Measurements from ENCODE around the gene SMIM14. TPM values are rescaled to one million over a fixed set of nuclear protein-coding genes. Genes with fewer than 3 reads are reported as not detected.
"Not testable (repeated sequence)": the region's sequence is repeated elsewhere in the genome, so short reads cannot be mapped to it uniquely, and the experiment has no call there.

SMIM14 gene
- total RNA-seq, 1 donor from 2014 or later: 32.1 TPM

GRCh38 chr4:39660045-39660444, 21.4 kb upstream of the SMIM14 start:
- H3K36me3 Mint-ChIP-seq: no peaks in the 10 kb centered on the region
- no peaks in the 10 kb centered on the region for H3K9me3 Mint-ChIP-seq
- TF ChIP-seq CTCF (conservative IDR thresholded peaks at IDR 0.05): no peak
- no peak overlapping the region for H3K27ac Mint-ChIP-seq
- no peak overlapping the region for H3K4me3 Mint-ChIP-seq
- H3K27me3 Mint-ChIP-seq: no peaks in the 10 kb centered on the region
- peaks cover 5% of the 10 kb centered on the region for H3K4me1 Mint-ChIP-seq (ENCODE audit: unreplicated experiment)
- DNase-seq (ENCODE audit: extremely low spot score, unreplicated experiment): no peak

GRCh38 chr4:39658756-39659155, 20.1 kb upstream of the SMIM14 start:
- no peaks in the 10 kb centered on the region for H3K27me3 Mint-ChIP-seq
- DNase-seq (ENCODE audit: extremely low spot score, unreplicated experiment): no peak
- no peaks in the 10 kb centered on the region for H3K9me3 Mint-ChIP-seq
- H3K4me1 Mint-ChIP-seq (ENCODE audit: unreplicated experiment): no peaks in the 10 kb centered on the region
- H3K4me3 Mint-ChIP-seq: no peak overlapping the region
- no peak for TF ChIP-seq CTCF (conservative IDR thresholded peaks at IDR 0.05)
- no peak overlapping the region for H3K27ac Mint-ChIP-seq
- no peaks in the 10 kb centered on the region for H3K36me3 Mint-ChIP-seq

GRCh38 chr4:39657465-39657864, 18.8 kb upstream of the SMIM14 start:
- H3K4me3 Mint-ChIP-seq: no peak overlapping the region
- no peaks in the 10 kb centered on the region for H3K4me1 Mint-ChIP-seq (ENCODE audit: unreplicated experiment)
- no peak for TF ChIP-seq CTCF (conservative IDR thresholded peaks at IDR 0.05)
- no peaks in the 10 kb centered on the region for H3K9me3 Mint-ChIP-seq
- no peak overlapping the region for H3K27ac Mint-ChIP-seq
- H3K27me3 Mint-ChIP-seq: no peaks in the 10 kb centered on the region
- no peaks in the 10 kb centered on the region for H3K36me3 Mint-ChIP-seq
- no peak for DNase-seq (ENCODE audit: extremely low spot score, unreplicated experiment)

GRCh38 chr4:39656638-39657037, 18.0 kb upstream of the SMIM14 start:
- not testable (repeated sequence) for H3K27ac Mint-ChIP-seq; DNase-seq (ENCODE audit: extremely low spot score, unreplicated experiment); H3K9me3 Mint-ChIP-seq; H3K4me1 Mint-ChIP-seq (ENCODE audit: unreplicated experiment); H3K4me3 Mint-ChIP-seq; H3K36me3 Mint-ChIP-seq; H3K27me3 Mint-ChIP-seq

- TF ChIP-seq CTCF (conservative IDR thresholded peaks at IDR 0.05): no peak
- H3K9me3 Mint-ChIP-seq: no peaks in the 10 kb centered on the region
- H3K4me1 Mint-ChIP-seq (ENCODE audit: unreplicated experiment): no peaks in the 10 kb centered on the region
- H3K36me3 Mint-ChIP-seq: no peaks in the 10 kb centered on the region
- no peak for DNase-seq (ENCODE audit: extremely low spot score, unreplicated experiment)
- no peak overlapping the region for H3K4me3 Mint-ChIP-seq
- no peak overlapping the region for H3K27ac Mint-ChIP-seq
- H3K27me3 Mint-ChIP-seq: no peaks in the 10 kb centered on the region
These were observed 17.2 kb upstream of the SMIM14 start for GRCh38 chr4:39655876-39656275.

GRCh38 chr4:39655211-39655610, 16.5 kb upstream of the SMIM14 start:
- Mint-ChIP-seq H3K27ac (no peak overlapping the region), H3K27me3 (no peaks in the 10 kb centered on the region), H3K9me3 (no peaks in the 10 kb centered on the region), H3K4me3 (no peak overlapping the region), H3K36me3 (no peaks in the 10 kb centered on the region), H3K4me1 (ENCODE audit: unreplicated experiment) (no peaks in the 10 kb centered on the region)
- TF ChIP-seq CTCF (conservative IDR thresholded peaks at IDR 0.05): no peak
- no peak for DNase-seq (ENCODE audit: extremely low spot score, unreplicated experiment)

- DNase-seq (ENCODE audit: extremely low spot score, unreplicated experiment); H3K9me3 Mint-ChIP-seq; H3K27me3 Mint-ChIP-seq; H3K36me3 Mint-ChIP-seq; H3K4me1 Mint-ChIP-seq (ENCODE audit: unreplicated experiment); H3K4me3 Mint-ChIP-seq; H3K27ac Mint-ChIP-seq: not testable (repeated sequence)
These were observed 12.9 kb upstream of the SMIM14 start for GRCh38 chr4:39651586-39651985.
